Measurements from ENCODE around the gene RSKR. TPM values are rescaled to one million over a fixed set of nuclear protein-coding genes. Genes with fewer than 3 reads are reported as not detected.
A peak's percentile ranks its signal among the peaks of the same experiment; 100 is the strongest.
"Not testable (repeated sequence)": the region's sequence is repeated elsewhere in the genome, so short reads cannot be mapped to it uniquely, and the experiment has no call there.

Gene RSKR
- total RNA-seq, 1 donor: 4.3 TPM

GRCh38 chr17:28661635-28662526, 47.9 kb upstream of the RSKR start, which contains the start of the genes SDF2 and SUPT6H:
Gene SDF2, minus strand, starts transcription at chr17:28661906. Its CDS starts 30 bp downstream, at chr17:28661876.
Gene SUPT6H, plus strand, starts transcription at chr17:28662205. Its CDS starts 11,197 bp downstream, at chr17:28673402.
- H4K20me1 ChIP-seq (ENCODE audit: insufficient read depth, low read length): peaks cover 42% of the 10 kb centered on the region
- peaks cover 89% of the 10 kb centered on the region for H3K79me2 ChIP-seq (ENCODE audit: insufficient read depth, low read length)

GRCh38 chr17:28659497-28659881, 45.5 kb upstream of the RSKR start:
- H3K36me3 ChIP-seq (ENCODE audit: insufficient read depth, low read length): peaks cover 21% of the 10 kb centered on the region
- not testable (repeated sequence) for H3K4me2 ChIP-seq (ENCODE audit: insufficient read depth, low read length); H3K27me3 ChIP-seq (ENCODE audit: insufficient read depth, low read length); H3K4me3 ChIP-seq (ENCODE audit: insufficient read depth, low read length); H3K27ac ChIP-seq (ENCODE audit: low read depth, low read length); H3K9me3 ChIP-seq (ENCODE audit: low read depth, low read length); H2AFZ ChIP-seq (ENCODE audit: low read length); DNase-seq (ENCODE audit: insufficient read length, low spot score, missing footprints)
- peaks cover 84% of the 10 kb centered on the region for H3K79me2 ChIP-seq (ENCODE audit: insufficient read depth, low read length)
- H3K4me1 ChIP-seq (ENCODE audit: insufficient read depth, low read length): peaks cover 29% of the 10 kb centered on the region
- peaks cover 31% of the 10 kb centered on the region for H4K20me1 ChIP-seq (ENCODE audit: insufficient read depth, low read length)

More at GRCh38 chr17:28661635-28662526, 47.9 kb upstream of the RSKR start, which contains the start of the genes SDF2 and SUPT6H:
- H3K4me2 ChIP-seq (ENCODE audit: insufficient read depth, low read length): peak within 1 kb of the TSS; percentile 93
- peak within 1 kb of the TSS; percentile 99 for H2AFZ ChIP-seq (ENCODE audit: low read length)
- no peaks in the 10 kb centered on the region for H3K9me3 ChIP-seq (ENCODE audit: low read depth, low read length)
- TF ChIP-seq CTCF (IDR thresholded peaks at IDR 0.05; ENCODE audit: extremely low read depth, low read depth, low read length): no peak
- H3K36me3 ChIP-seq (ENCODE audit: insufficient read depth, low read length): peaks cover 13% of the 10 kb centered on the region
- no peaks in the 10 kb centered on the region for H3K27me3 ChIP-seq (ENCODE audit: insufficient read depth, low read length)
- H3K27ac ChIP-seq (ENCODE audit: low read depth, low read length): peak within 1 kb of the TSS; percentile 98
- H3K4me3 ChIP-seq (ENCODE audit: insufficient read depth, low read length): peak within 1 kb of the TSS; percentile 91
- H3K4me1 ChIP-seq (ENCODE audit: insufficient read depth, low read length): peaks cover 29% of the 10 kb centered on the region
- DNase-seq (ENCODE audit: insufficient read length, low spot score, missing footprints): peak; percentile 99

GRCh38 chr17:28658766-28659496, 44.9 kb upstream of the RSKR start:
- not testable (repeated sequence) for H3K4me2 ChIP-seq (ENCODE audit: insufficient read depth, low read length); H3K9me3 ChIP-seq (ENCODE audit: low read depth, low read length); H3K27me3 ChIP-seq (ENCODE audit: insufficient read depth, low read length); H3K4me3 ChIP-seq (ENCODE audit: insufficient read depth, low read length); H2AFZ ChIP-seq (ENCODE audit: low read length); H3K27ac ChIP-seq (ENCODE audit: low read depth, low read length); DNase-seq (ENCODE audit: insufficient read length, low spot score, missing footprints)
- Histone ChIP-seq H4K20me1 (ENCODE audit: insufficient read depth, low read length) (peaks cover 26% of the 10 kb centered on the region), H3K36me3 (ENCODE audit: insufficient read depth, low read length) (peaks cover 21% of the 10 kb centered on the region), H3K4me1 (ENCODE audit: insufficient read depth, low read length) (peaks cover 29% of the 10 kb centered on the region), H3K79me2 (ENCODE audit: insufficient read depth, low read length) (peaks cover 83% of the 10 kb centered on the region)

- not testable (repeated sequence) for H2AFZ ChIP-seq (ENCODE audit: low read length); DNase-seq (ENCODE audit: insufficient read length, low spot score, missing footprints); H3K27ac ChIP-seq (ENCODE audit: low read depth, low read length); H3K4me2 ChIP-seq (ENCODE audit: insufficient read depth, low read length); H3K9me3 ChIP-seq (ENCODE audit: low read depth, low read length); H3K4me3 ChIP-seq (ENCODE audit: insufficient read depth, low read length); H3K27me3 ChIP-seq (ENCODE audit: insufficient read depth, low read length)
- Histone ChIP-seq H3K79me2 (ENCODE audit: insufficient read depth, low read length) (peaks cover 82% of the 10 kb centered on the region), H4K20me1 (ENCODE audit: insufficient read depth, low read length) (peaks cover 21% of the 10 kb centered on the region), H3K4me1 (ENCODE audit: insufficient read depth, low read length) (peaks cover 24% of the 10 kb centered on the region), H3K36me3 (ENCODE audit: insufficient read depth, low read length) (peaks cover 21% of the 10 kb centered on the region)
Observed at GRCh38 chr17:28658342-28658741, 44.4 kb upstream of the RSKR start.

- peak overlapping the region; percentile 24 for H3K27ac ChIP-seq (ENCODE audit: low read depth, low read length)
- peaks cover 18% of the 10 kb centered on the region for H4K20me1 ChIP-seq (ENCODE audit: insufficient read depth, low read length)
- H2AFZ ChIP-seq (ENCODE audit: low read length): no peak overlapping the region
- TF ChIP-seq CTCF (IDR thresholded peaks at IDR 0.05; ENCODE audit: extremely low read depth, low read depth, low read length): no peak
- peaks cover 82% of the 10 kb centered on the region for H3K79me2 ChIP-seq (ENCODE audit: insufficient read depth, low read length)
- H3K27me3 ChIP-seq (ENCODE audit: insufficient read depth, low read length): no peaks in the 10 kb centered on the region
- H3K9me3 ChIP-seq (ENCODE audit: low read depth, low read length): no peaks in the 10 kb centered on the region
- H3K4me2 ChIP-seq (ENCODE audit: insufficient read depth, low read length): no peak overlapping the region
- DNase-seq (ENCODE audit: insufficient read length, low spot score, missing footprints): peak; percentile 22
- peaks cover 18% of the 10 kb centered on the region for H3K4me1 ChIP-seq (ENCODE audit: insufficient read depth, low read length)
- H3K36me3 ChIP-seq (ENCODE audit: insufficient read depth, low read length): peaks cover 26% of the 10 kb centered on the region
- no peak overlapping the region for H3K4me3 ChIP-seq (ENCODE audit: insufficient read depth, low read length)
Observed at GRCh38 chr17:28657756-28658155, 43.8 kb upstream of the RSKR start.
